SK-N-SH treated with all-trans-retinoic acid at 6 μM for 48 hours (cell line): ENCODE results near the gene DHDDS.

Experiments
- ATAC-seq: fragments of 200-7000 bp; cut with Tn5 transposase; 3 replicates; pipeline ENCODE4 v1.9.1; 2020; ENCODE audit warnings: mild to moderate bottlenecking, moderate library complexity
- ARNTL ChIP-seq: fragments of 450-650 bp; formaldehyde crosslinking; IDR thresholded peaks from 2 replicates; pipeline ENCODE4 v1.5.0; 2020; ENCODE audit warnings: low read depth, mild to moderate bottlenecking, moderate library complexity, borderline replicate concordance
- BACH2 ChIP-seq: fragments of 250-450 bp; sonication (Bioruptor Pico); IDR thresholded peaks from 2 replicates; pipeline ENCODE4 v1.9.0; 2021; ENCODE audit warnings: mild to moderate bottlenecking, borderline replicate concordance
- CREB5 ChIP-seq: fragments of 250-450 bp; sonication (Bioruptor Pico); IDR thresholded peaks from 2 replicates; pipeline ENCODE4 v1.5.1; 2020; ENCODE audit warnings: low read depth, mild to moderate bottlenecking, moderate library complexity
- CSDC2 ChIP-seq: fragments of 250-450 bp; sonication (Bioruptor Pico); IDR thresholded peaks from 2 replicates; pipeline ENCODE4 v1.5.0; 2020; ENCODE audit warnings: mild to moderate bottlenecking, moderate library complexity
- CSRNP3 ChIP-seq: fragments of 250-450 bp; sonication (Bioruptor Pico); IDR thresholded peaks from 2 replicates; pipeline ENCODE4 v1.5.1; 2021; ENCODE audit warnings: mild to moderate bottlenecking, moderate library complexity
- ESRRG ChIP-seq: fragments of 250-450 bp; sonication (Bioruptor Pico); IDR thresholded peaks from 2 replicates; pipeline ENCODE4 v1.6.1; 2021; ENCODE audit warnings: mild to moderate bottlenecking
- GLIS3 ChIP-seq: fragments of 250-450 bp; sonication (Bioruptor Pico); IDR thresholded peaks from 2 replicates; pipeline ENCODE4 v1.5.0; 2020; ENCODE audit warnings: mild to moderate bottlenecking, moderate library complexity
- ISL1 ChIP-seq: fragments of 250-450 bp; sonication (Bioruptor Pico); IDR thresholded peaks from 2 replicates; pipeline ENCODE4 v2.1.2; 2022; ENCODE audit warnings: mild to moderate bottlenecking, moderate library complexity
- OSR1 ChIP-seq: fragments of 250-450 bp; sonication (Bioruptor Pico); IDR thresholded peaks from 2 replicates; pipeline ENCODE4 v1.8.0; 2022; ENCODE audit warnings: moderate library complexity, mild to moderate bottlenecking, inconsistent platforms
- PATZ1 ChIP-seq: fragments of 250-450 bp; sonication (Bioruptor Pico); IDR thresholded peaks from 2 replicates; pipeline ENCODE4 v1.8.0; 2020; ENCODE audit warnings: mild to moderate bottlenecking, moderate library complexity, borderline replicate concordance
- POU6F1 ChIP-seq: fragments of 250-450 bp; sonication (Bioruptor Pico); IDR thresholded peaks from 2 replicates; pipeline ENCODE4 v1.8.0; 2021; ENCODE audit warnings: low read depth, mild to moderate bottlenecking, moderate library complexity, borderline replicate concordance
- PPARA ChIP-seq: fragments of 250-450 bp; sonication (Bioruptor Pico); IDR thresholded peaks from 2 replicates; pipeline ENCODE4 v1.5.0; 2020; ENCODE audit warnings: mild to moderate bottlenecking, borderline replicate concordance
- SNAI2 ChIP-seq: fragments of 250-450 bp; sonication (Bioruptor Pico); IDR thresholded peaks from 2 replicates; pipeline ENCODE4 v1.5.0; 2020; ENCODE audit warnings: mild to moderate bottlenecking, moderate library complexity
- TCF4 ChIP-seq: fragments of 250-450 bp; sonication (Bioruptor Pico); IDR thresholded peaks from 2 replicates; pipeline ENCODE4 v1.8.0; 2021; ENCODE audit warnings: mild to moderate bottlenecking, moderate library complexity, borderline replicate concordance
- TOX ChIP-seq: fragments of 250-450 bp; sonication (Bioruptor Pico); IDR thresholded peaks from 2 replicates; pipeline ENCODE4 v1.8.0; 2021; ENCODE audit warnings: mild to moderate bottlenecking, moderate library complexity, borderline replicate concordance
- TSHZ2 ChIP-seq: fragments of 250-450 bp; sonication (Bioruptor Pico); IDR thresholded peaks from 2 replicates; pipeline ENCODE4 v1.5.0; 2020; ENCODE audit warnings: mild to moderate bottlenecking, moderate library complexity
- ZC3H10 ChIP-seq: fragments of 250-450 bp; sonication (Bioruptor Pico); IDR thresholded peaks from 2 replicates; pipeline ENCODE4 v1.5.1; 2021; ENCODE audit warnings: mild to moderate bottlenecking, moderate library complexity
- ZFP3 ChIP-seq: fragments of 250-450 bp; sonication (Bioruptor Pico); IDR thresholded peaks from 2 replicates; pipeline ENCODE4 v1.5.0; 2020; ENCODE audit warnings: mild to moderate bottlenecking, moderate library complexity
- ZFP30 ChIP-seq: fragments of 450-650 bp; formaldehyde crosslinking; IDR thresholded peaks from 2 replicates; pipeline ENCODE4 v1.5.0; 2022; ENCODE audit warnings: mild to moderate bottlenecking, moderate library complexity
- ZNF70 ChIP-seq: fragments of 450-650 bp; formaldehyde crosslinking; IDR thresholded peaks from 2 replicates; pipeline ENCODE4 v1.5.0; 2020; ENCODE audit warnings: mild to moderate bottlenecking, moderate library complexity
- ZNF8 ChIP-seq: fragments of 450-650 bp; formaldehyde crosslinking; IDR thresholded peaks from 2 replicates; pipeline ENCODE4 v1.5.0; 2020; ENCODE audit warnings: mild to moderate bottlenecking, moderate library complexity

Gene DHDDS

GRCh38 chr1:26478988-26479387 lies 46.9 kb downstream of the DHDDS start:
- TF ChIP-seq GLIS3, result no peak
- no peak for TF ChIP-seq TOX (CRISPR knock-in tag)
- ATAC-seq, result no peak

- ATAC-seq, result no peak
- no peak for TF ChIP-seq CSDC2
- TF ChIP-seq BACH2, result no peak
- TF ChIP-seq ISL1 (CRISPR knock-in tag), result no peak
- TF ChIP-seq SNAI2 (CRISPR knock-in tag), result no peak
- TF ChIP-seq GLIS3, result no peak
Measured at GRCh38 chr1:26482921-26483320, 50.8 kb downstream of the DHDDS start.

GRCh38 chr1:26483980-26484379 lies 51.9 kb downstream of the DHDDS start:
- TF ChIP-seq ZFP3 (CRISPR knock-in tag) (no peak), CSRNP3 (no peak), TSHZ2 (no peak), ZFP30 (CRISPR knock-in tag) (no peak), BACH2 (no peak), CREB5 (CRISPR knock-in tag) (no peak), OSR1 (no peak), CSDC2 (no peak), TCF4 (CRISPR knock-in tag) (no peak), PPARA (CRISPR knock-in tag) (no peak), ZC3H10 (no peak)
- no peak; the same call in 2 of the 3 replicates for ATAC-seq

- TF ChIP-seq ARNTL (no peak), ESRRG (no peak), SNAI2 (CRISPR knock-in tag) (no peak), GLIS3 (no peak), BACH2 (no peak), PPARA (CRISPR knock-in tag) (no peak), CSDC2 (no peak)
- TF ChIP-seq, all 23 proteins: peak for 0
- ATAC-seq, result no peak
Measured at GRCh38 chr1:26490155-26490554, 58.0 kb downstream of the DHDDS start.

- ATAC-seq, result no peak
Measured at GRCh38 chr1:26493267-26493666, 61.1 kb downstream of the DHDDS start.

GRCh38 chr1:26493938-26494337 lies 61.8 kb downstream of the DHDDS start:
- TF ChIP-seq TOX (CRISPR knock-in tag) (no peak), POU6F1 (CRISPR knock-in tag) (no peak), PATZ1 (no peak), CSDC2 (no peak), OSR1 (no peak), ZNF70 (CRISPR knock-in tag) (no peak), SNAI2 (CRISPR knock-in tag) (no peak), ZNF8 (no peak)
- no peak for ATAC-seq

More at GRCh38 chr1:26493267-26493666, 61.1 kb downstream of the DHDDS start:
- no peak for TF ChIP-seq TOX (CRISPR knock-in tag)
